SK-N-SH treated with all-trans-retinoic acid at 6 μM for 48 hours (cell line): Measurements from ENCODE around the gene IGF1.

Experiments
- ATAC-seq: fragments of 200-7000 bp; cut with Tn5 transposase; 3 replicates; pipeline ENCODE4 v1.9.1; 2020; ENCODE audit warnings: mild to moderate bottlenecking, moderate library complexity
- ARNTL ChIP-seq: fragments of 450-650 bp; formaldehyde crosslinking; IDR thresholded peaks from 2 replicates; pipeline ENCODE4 v1.5.0; 2020; ENCODE audit warnings: low read depth, mild to moderate bottlenecking, moderate library complexity, borderline replicate concordance
- BACH2 ChIP-seq: fragments of 250-450 bp; sonication (Bioruptor Pico); IDR thresholded peaks from 2 replicates; pipeline ENCODE4 v1.9.0; 2021; ENCODE audit warnings: mild to moderate bottlenecking, borderline replicate concordance
- CSDC2 ChIP-seq: fragments of 250-450 bp; sonication (Bioruptor Pico); IDR thresholded peaks from 2 replicates; pipeline ENCODE4 v1.5.0; 2020; ENCODE audit warnings: mild to moderate bottlenecking, moderate library complexity
- CSRNP3 ChIP-seq: fragments of 250-450 bp; sonication (Bioruptor Pico); IDR thresholded peaks from 2 replicates; pipeline ENCODE4 v1.5.1; 2021; ENCODE audit warnings: mild to moderate bottlenecking, moderate library complexity
- ESRRG ChIP-seq: fragments of 250-450 bp; sonication (Bioruptor Pico); IDR thresholded peaks from 2 replicates; pipeline ENCODE4 v1.6.1; 2021; ENCODE audit warnings: mild to moderate bottlenecking
- GLIS3 ChIP-seq: fragments of 250-450 bp; sonication (Bioruptor Pico); IDR thresholded peaks from 2 replicates; pipeline ENCODE4 v1.5.0; 2020; ENCODE audit warnings: mild to moderate bottlenecking, moderate library complexity
- ISL1 ChIP-seq: fragments of 250-450 bp; sonication (Bioruptor Pico); IDR thresholded peaks from 2 replicates; pipeline ENCODE4 v2.1.2; 2022; ENCODE audit warnings: mild to moderate bottlenecking, moderate library complexity
- PATZ1 ChIP-seq: fragments of 250-450 bp; sonication (Bioruptor Pico); IDR thresholded peaks from 2 replicates; pipeline ENCODE4 v1.8.0; 2020; ENCODE audit warnings: mild to moderate bottlenecking, moderate library complexity, borderline replicate concordance
- POU6F1 ChIP-seq: fragments of 250-450 bp; sonication (Bioruptor Pico); IDR thresholded peaks from 2 replicates; pipeline ENCODE4 v1.8.0; 2021; ENCODE audit warnings: low read depth, mild to moderate bottlenecking, moderate library complexity, borderline replicate concordance
- PPARA ChIP-seq: fragments of 250-450 bp; sonication (Bioruptor Pico); IDR thresholded peaks from 2 replicates; pipeline ENCODE4 v1.5.0; 2020; ENCODE audit warnings: mild to moderate bottlenecking, borderline replicate concordance
- RARB ChIP-seq: fragments of 250-450 bp; sonication (Bioruptor Pico); IDR thresholded peaks from 2 replicates; pipeline ENCODE4 v1.8.0; 2021; ENCODE audit warnings: mild to moderate bottlenecking, moderate library complexity
- SNAI2 ChIP-seq: fragments of 250-450 bp; sonication (Bioruptor Pico); IDR thresholded peaks from 2 replicates; pipeline ENCODE4 v1.5.0; 2020; ENCODE audit warnings: mild to moderate bottlenecking, moderate library complexity
- TCF4 ChIP-seq: fragments of 250-450 bp; sonication (Bioruptor Pico); IDR thresholded peaks from 2 replicates; pipeline ENCODE4 v1.8.0; 2021; ENCODE audit warnings: mild to moderate bottlenecking, moderate library complexity, borderline replicate concordance
- TOX ChIP-seq: fragments of 250-450 bp; sonication (Bioruptor Pico); IDR thresholded peaks from 2 replicates; pipeline ENCODE4 v1.8.0; 2021; ENCODE audit warnings: mild to moderate bottlenecking, moderate library complexity, borderline replicate concordance
- TSHZ2 ChIP-seq: fragments of 250-450 bp; sonication (Bioruptor Pico); IDR thresholded peaks from 2 replicates; pipeline ENCODE4 v1.5.0; 2020; ENCODE audit warnings: mild to moderate bottlenecking, moderate library complexity
- ZC3H10 ChIP-seq: fragments of 250-450 bp; sonication (Bioruptor Pico); IDR thresholded peaks from 2 replicates; pipeline ENCODE4 v1.5.1; 2021; ENCODE audit warnings: mild to moderate bottlenecking, moderate library complexity
- ZFP3 ChIP-seq: fragments of 250-450 bp; sonication (Bioruptor Pico); IDR thresholded peaks from 2 replicates; pipeline ENCODE4 v1.5.0; 2020; ENCODE audit warnings: mild to moderate bottlenecking, moderate library complexity
- ZNF565 ChIP-seq: fragments of 450-650 bp; formaldehyde crosslinking; conservative IDR thresholded peaks from 2 replicates; pipeline ENCODE4 v1.5.0; 2020; ENCODE audit warnings: low read depth, mild to moderate bottlenecking, moderate library complexity
- ZNF70 ChIP-seq: fragments of 450-650 bp; formaldehyde crosslinking; IDR thresholded peaks from 2 replicates; pipeline ENCODE4 v1.5.0; 2020; ENCODE audit warnings: mild to moderate bottlenecking, moderate library complexity
- ZNF8 ChIP-seq: fragments of 450-650 bp; formaldehyde crosslinking; IDR thresholded peaks from 2 replicates; pipeline ENCODE4 v1.5.0; 2020; ENCODE audit warnings: mild to moderate bottlenecking, moderate library complexity

The IGF1 gene

GRCh38 chr12:102503831-102504230, 23.5 kb upstream of the IGF1 start (continued):
- TF ChIP-seq POU6F1 (CRISPR knock-in tag) (no peak), SNAI2 (CRISPR knock-in tag) (no peak)

GRCh38 chr12:102503056-102503681, 22.8 kb upstream of the IGF1 start:
- no peak for ATAC-seq

GRCh38 chr12:102501773-102502172, 21.4 kb upstream of the IGF1 start:
- peak; percentile 61 for ATAC-seq

More at GRCh38 chr12:102503056-102503681, 22.8 kb upstream of the IGF1 start:
- no peak for TF ChIP-seq CSDC2 (CRISPR knock-in tag)

More at GRCh38 chr12:102501773-102502172, 21.4 kb upstream of the IGF1 start:
- no peak for TF ChIP-seq ZC3H10 (CRISPR knock-in tag)
- no peak for TF ChIP-seq TSHZ2 (CRISPR knock-in tag)
- TF ChIP-seq TOX (CRISPR knock-in tag) = no peak
- TF ChIP-seq GLIS3 (CRISPR knock-in tag) = no peak
- TF ChIP-seq SNAI2 (CRISPR knock-in tag) = no peak
- no peak for TF ChIP-seq POU6F1 (CRISPR knock-in tag)
- no peak for TF ChIP-seq TCF4 (CRISPR knock-in tag)
- TF ChIP-seq RARB (CRISPR knock-in tag) = no peak
- TF ChIP-seq ZNF8 (CRISPR knock-in tag) = no peak
- TF ChIP-seq PPARA (CRISPR knock-in tag) = no peak
- TF ChIP-seq CSRNP3 (CRISPR knock-in tag) = no peak
- TF ChIP-seq ZNF565 (CRISPR knock-in tag) = no peak
- TF ChIP-seq ISL1 (CRISPR knock-in tag) = no peak
- no peak for TF ChIP-seq ZFP3 (CRISPR knock-in tag)
- TF ChIP-seq CSDC2 (CRISPR knock-in tag) = no peak
- TF ChIP-seq ZNF70 (CRISPR knock-in tag) = no peak
- TF ChIP-seq ESRRG = no peak
- TF ChIP-seq ARNTL = no peak
- TF ChIP-seq BACH2 (CRISPR knock-in tag) = no peak
- no peak for TF ChIP-seq PATZ1
